HL-60/S4 (cell line): Measurements from ENCODE around the gene PLD3.

Experiments
- in situ Hi-C: fragments of 300-500 bp; cut with MboI; formaldehyde crosslinking; loops from 2 replicates; pipeline ENCODE4 v1.14.3; 2022; ENCODE audit warnings: low sequenced_read_pairs

PLD3 gene

GRCh38 chr19:40425450-40426287 lies 77.2 kb downstream of the PLD3 start, which contains the start of gene SERTAD1:
Gene SERTAD1 (minus strand): TSS chr19:40425992. CDS start chr19:40423546, 2,446 bp downstream.
- in situ Hi-C loops, result no loop called here
